Brain microvascular endothelial cell (primary cell): ENCODE results near the gene NINJ1.

ENCODE experiments used
- DNase-seq: peaks from one replicate; pipeline ENCODE4 v3.0.0-alpha.2; 2020
- H3K27ac ChIP-seq: fragments of 250-450 bp; sonication (Bioruptor Pico); 2 replicates; pipeline ENCODE4 v1.5.1; 2020; ENCODE audit warnings: mild to moderate bottlenecking, moderate library complexity
- H3K27me3 ChIP-seq: fragments of 250-450 bp; sonication (Bioruptor Pico); replicated peaks from 2 replicates; pipeline ENCODE4 v1.5.1; 2020; ENCODE audit warnings: mild to moderate bottlenecking
- H3K36me3 ChIP-seq: fragments of 250-450 bp; sonication (Bioruptor Pico); replicated peaks from 2 replicates; pipeline ENCODE4 v1.5.1; 2020; ENCODE audit warnings: mild to moderate bottlenecking
- H3K4me3 ChIP-seq: 2 replicates; pipeline ENCODE4 v1.5.1; 2011; ENCODE audit warnings: low read depth, mild to moderate bottlenecking, control low read depth, low read length, moderate library complexity
- in situ Hi-C: cut with HindIII; loops from 2 replicates; pipeline ENCODE4 v1.10.0; 2017; ENCODE audit warnings: low sequenced_read_pairs, low pct_ligation_motif_present
- TF ChIP-seq, protein P1 (sequence below): IDR thresholded peaks from 2 replicates; pipeline ENCODE4 v1.5.1; 2011; ENCODE audit warnings: low read depth, mild to moderate bottlenecking, moderate library complexity, low read length, control low read depth, inconsistent platforms; ENCODE audit errors: missing control alignments

NINJ1 gene, protein sequence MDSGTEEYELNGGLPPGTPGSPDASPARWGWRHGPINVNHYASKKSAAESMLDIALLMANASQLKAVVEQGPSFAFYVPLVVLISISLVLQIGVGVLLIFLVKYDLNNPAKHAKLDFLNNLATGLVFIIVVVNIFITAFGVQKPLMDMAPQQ

DNA sequence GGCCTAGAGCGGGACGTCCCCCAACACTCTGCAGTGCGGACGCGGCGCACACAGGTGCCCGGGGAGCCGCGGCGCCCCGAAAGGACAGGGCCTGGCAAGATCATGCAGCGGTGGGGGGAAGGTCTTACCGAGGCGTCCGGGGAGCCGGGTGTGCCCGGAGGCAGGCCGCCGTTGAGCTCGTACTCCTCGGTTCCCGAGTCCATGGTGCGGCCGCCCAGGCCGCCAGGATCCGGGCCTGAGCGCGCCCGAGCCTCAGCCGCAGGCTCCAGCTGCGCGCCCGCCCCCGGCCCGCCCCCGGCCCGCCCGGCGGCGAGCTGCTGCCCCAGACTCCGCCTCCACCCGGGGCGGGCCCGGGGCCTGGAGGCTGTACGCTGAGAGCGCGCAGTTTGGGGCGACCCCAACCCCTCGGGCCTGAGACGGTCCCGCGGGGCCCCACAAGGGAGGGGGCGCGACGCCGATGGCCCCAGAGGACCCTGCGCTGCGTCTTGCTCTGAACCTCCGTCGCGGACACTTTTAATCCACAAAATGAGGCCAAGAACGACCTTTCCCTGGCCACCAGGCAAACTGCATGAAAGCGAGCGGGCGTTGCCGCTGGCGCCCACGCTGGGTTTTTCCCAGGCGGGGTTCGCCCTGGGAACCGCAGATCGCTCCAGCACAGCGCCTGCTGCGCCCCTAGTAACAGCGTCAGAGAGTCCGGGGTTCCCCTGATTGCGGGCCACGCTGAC, at the start of gene NINJ1:
TSS of gene NINJ1 (minus strand) at position 237 of the 725 bp plus-strand sequence. CDS start at position 203, 34 bp downstream.
- Histone ChIP-seq H3K4me3 (peak within 1 kb of the TSS; percentile 73), H3K27me3 (no peaks in the 10 kb centered on the region), H3K36me3 (no peaks in the 10 kb centered on the region), H3K27ac (peak within 1 kb of the TSS; percentile 89)
- in situ Hi-C loops, result no loop called here
- DNase-seq, result peak; percentile 71
- TF ChIP-seq, protein P1, sequence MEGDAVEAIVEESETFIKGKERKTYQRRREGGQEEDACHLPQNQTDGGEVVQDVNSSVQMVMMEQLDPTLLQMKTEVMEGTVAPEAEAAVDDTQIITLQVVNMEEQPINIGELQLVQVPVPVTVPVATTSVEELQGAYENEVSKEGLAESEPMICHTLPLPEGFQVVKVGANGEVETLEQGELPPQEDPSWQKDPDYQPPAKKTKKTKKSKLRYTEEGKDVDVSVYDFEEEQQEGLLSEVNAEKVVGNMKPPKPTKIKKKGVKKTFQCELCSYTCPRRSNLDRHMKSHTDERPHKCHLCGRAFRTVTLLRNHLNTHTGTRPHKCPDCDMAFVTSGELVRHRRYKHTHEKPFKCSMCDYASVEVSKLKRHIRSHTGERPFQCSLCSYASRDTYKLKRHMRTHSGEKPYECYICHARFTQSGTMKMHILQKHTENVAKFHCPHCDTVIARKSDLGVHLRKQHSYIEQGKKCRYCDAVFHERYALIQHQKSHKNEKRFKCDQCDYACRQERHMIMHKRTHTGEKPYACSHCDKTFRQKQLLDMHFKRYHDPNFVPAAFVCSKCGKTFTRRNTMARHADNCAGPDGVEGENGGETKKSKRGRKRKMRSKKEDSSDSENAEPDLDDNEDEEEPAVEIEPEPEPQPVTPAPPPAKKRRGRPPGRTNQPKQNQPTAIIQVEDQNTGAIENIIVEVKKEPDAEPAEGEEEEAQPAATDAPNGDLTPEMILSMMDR, result no peak

DNA sequence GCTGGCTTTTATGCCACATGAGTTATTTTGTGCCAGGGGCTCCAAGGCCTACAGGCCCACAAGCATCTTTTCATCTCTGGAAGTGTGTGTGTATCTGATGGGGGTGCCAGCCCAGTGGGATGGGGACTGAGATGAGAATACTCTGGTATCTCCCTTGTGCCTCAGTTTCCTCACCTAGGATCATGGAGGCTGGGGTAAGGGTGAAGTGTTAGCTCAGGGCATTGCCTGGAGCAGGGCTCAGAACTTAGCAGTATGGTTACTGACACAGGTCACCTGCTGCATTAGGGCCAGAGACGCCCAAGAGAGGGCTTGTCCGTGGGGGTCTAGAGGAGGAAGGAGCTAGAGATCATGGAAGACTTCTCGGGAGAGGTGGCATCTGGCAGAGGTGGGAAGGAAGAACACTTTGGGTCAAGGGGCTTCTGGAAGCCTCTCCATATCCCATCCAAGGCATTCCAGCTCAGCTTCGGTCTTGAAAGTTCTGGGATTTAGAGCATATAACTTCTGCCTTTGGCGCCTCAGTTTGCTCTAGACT, 49.1 kb upstream of the NINJ1 start:
- no peak for DNase-seq
- no peak overlapping the region for H3K27ac ChIP-seq
- in situ Hi-C loops, result no loop called here
- TF ChIP-seq, protein P1, result no peak
- H3K4me3 ChIP-seq, result no peak overlapping the region
- no peaks in the 10 kb centered on the region for H3K36me3 ChIP-seq
- peaks cover 43% of the 10 kb centered on the region for H3K27me3 ChIP-seq

DNA sequence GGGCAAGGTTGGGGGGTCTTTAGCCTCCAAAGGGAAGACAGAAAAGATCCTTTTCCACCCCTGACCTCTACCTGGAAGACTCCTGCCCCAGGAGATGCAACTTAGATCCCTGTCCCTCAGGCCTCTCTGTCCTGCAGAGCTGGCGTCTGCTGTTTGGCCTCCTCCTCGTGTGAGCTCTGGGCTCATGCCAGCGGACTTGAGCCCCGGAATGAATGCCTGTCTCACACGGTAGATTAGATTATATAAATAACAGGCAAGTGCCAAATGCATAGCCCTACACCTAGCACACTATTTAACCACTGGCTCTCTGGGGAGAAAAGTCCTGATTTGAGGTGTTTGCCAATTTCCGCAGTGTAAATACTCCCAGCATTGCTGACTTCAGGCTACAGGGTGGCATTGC, 48.5 kb upstream of the NINJ1 start:
- Histone ChIP-seq H3K27me3 (peaks cover 40% of the 10 kb centered on the region), H3K4me3 (no peak overlapping the region), H3K27ac (no peak overlapping the region), H3K36me3 (no peaks in the 10 kb centered on the region)
- in situ Hi-C loops, result no loop called here
- TF ChIP-seq, protein P1, result no peak
- DNase-seq, result no peak

DNA sequence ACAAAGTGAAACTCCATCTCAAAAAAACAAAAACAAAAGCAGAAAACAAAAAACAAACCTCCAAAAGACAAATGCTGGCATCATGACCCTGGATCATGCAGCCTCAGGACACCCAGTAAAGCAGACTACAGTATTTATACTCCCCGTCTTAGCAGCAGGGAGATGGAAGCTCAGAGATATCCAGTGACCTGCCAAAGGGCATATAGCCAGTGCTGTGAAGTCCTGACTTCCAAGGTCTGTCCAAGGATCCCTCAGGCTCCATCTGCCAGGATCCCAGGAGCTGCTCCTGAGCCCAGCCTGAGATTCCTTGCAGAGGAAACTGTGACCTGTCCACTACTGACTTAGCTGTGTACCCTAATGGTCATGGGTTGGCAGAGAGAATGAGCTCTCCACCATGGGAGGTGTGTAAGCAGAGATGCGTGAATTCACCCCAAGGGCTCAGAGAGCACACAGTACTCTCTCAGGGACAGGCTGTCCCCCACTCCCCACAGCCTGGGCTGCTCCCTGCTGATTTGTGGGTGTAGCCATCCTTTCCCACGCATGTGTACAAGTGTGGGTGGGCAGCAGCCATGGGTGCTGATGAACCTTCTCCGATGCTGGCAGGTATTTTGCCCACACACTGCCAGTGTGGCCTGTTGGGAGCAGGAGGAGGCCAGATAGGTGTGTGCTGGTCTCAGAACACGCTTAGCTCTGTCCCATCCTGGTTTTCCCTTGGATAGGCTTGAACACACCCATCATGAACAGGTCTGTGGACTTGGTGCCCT, 47.8 kb upstream of the NINJ1 start:
- Histone ChIP-seq H3K36me3 (no peaks in the 10 kb centered on the region), H3K4me3 (no peak overlapping the region), H3K27ac (no peak overlapping the region), H3K27me3 (peaks cover 38% of the 10 kb centered on the region)
- no peak for DNase-seq
- TF ChIP-seq, protein P1, result no peak
- in situ Hi-C loops, result no loop called here

DNA sequence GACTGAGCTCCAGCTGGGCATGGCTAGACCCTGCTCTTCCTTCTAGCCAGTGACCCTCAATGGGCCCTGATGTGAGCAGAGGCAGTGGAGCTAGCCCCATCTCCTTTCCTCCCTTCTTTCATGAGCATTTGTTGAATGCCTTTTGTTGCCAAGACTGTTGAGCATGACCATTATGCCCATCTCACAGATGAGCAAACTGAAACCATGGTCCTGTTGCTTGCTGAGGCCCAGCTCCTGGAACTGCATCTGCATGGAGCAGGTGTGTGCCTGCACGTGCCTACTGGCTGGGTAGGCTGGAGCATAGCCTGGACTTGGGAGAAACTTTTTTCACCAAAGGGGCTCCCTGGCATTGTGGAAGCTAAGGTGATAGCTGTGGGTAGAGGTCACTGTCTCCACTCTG, 46.9 kb upstream of the NINJ1 start:
- TF ChIP-seq, protein P1, result no peak
- no peak for DNase-seq
- in situ Hi-C loops, result no loop called here
- Histone ChIP-seq H3K27me3 (peaks cover 34% of the 10 kb centered on the region), H3K27ac (no peak overlapping the region), H3K4me3 (no peak overlapping the region), H3K36me3 (no peaks in the 10 kb centered on the region)
